SK-N-SH (cell line): Measurements from ENCODE around the gene MYEOV. TPM values are rescaled to one million over a fixed set of nuclear protein-coding genes. Genes with fewer than 3 reads are reported as not detected.

ENCODE experiments used
- CTCF ChIA-PET: fragments of 300-600, 350-600 bp; formaldehyde crosslinking; extraction: SDS; loops from one replicate; lab custom pipeline; 2021; lab: Yijun Ruan, JAX
- POLR2A ChIA-PET: fragments of 350-600 bp; sonication (Branson Sonifier 250); formaldehyde crosslinking; extraction: SDS; loops from one replicate; lab custom pipeline; 2020; ENCODE audit warnings: antibody characterized with exemption, inconsistent platforms; lab: Yijun Ruan, JAX
- DNase-seq: peaks from one replicate; pipeline ENCODE4 v3.0.0; 2012
- H2AFZ ChIP-seq: fragments of 200-600 bp; sonication (generic); 2 replicates; pipeline ENCODE4 v1.8.1; 2016; ENCODE audit warnings: antibody characterized with exemption, mild to moderate bottlenecking, low read depth
- H3F3A ChIP-seq: fragments of 200-600 bp; sonication (generic); replicated peaks from 2 replicates; pipeline ENCODE3; 2016; ENCODE audit warnings: antibody characterized with exemption, mild to moderate bottlenecking; ENCODE audit not compliant: insufficient read depth
- H3K27ac ChIP-seq, 2 experiments: fragments of 200-500 bp in 1 of 2; fragments of 200-600 bp in 1 of 2; sonication (Bioruptor generic) in 1 of 2; sonication (generic), shearing (Covaris generic) in 1 of 2; 2 replicates each; pipeline versions ENCODE4 v1.5.1 to v1.6.1; 2014 to 2016; ENCODE audit warnings: low read depth in 2 of 2, inconsistent platforms in 1 of 2, low read length in 1 of 2, mild to moderate bottlenecking in 1 of 2, mixed read lengths in 1 of 2
- H3K27me3 ChIP-seq: fragments of 200-600 bp; sonication (generic), shearing (Covaris generic); 2 replicates; pipeline ENCODE4 v1.6.1; 2016; ENCODE audit warnings: mixed run types; ENCODE audit not compliant: insufficient read depth
- H3K36me3 ChIP-seq, 2 experiments: fragments of 200-500 bp in 1 of 2; fragments of 200-600 bp in 1 of 2; sonication (Bioruptor generic) in 1 of 2; sonication (generic) in 1 of 2; replicated peaks in 1 of 2; 2 replicates each; pipeline versions ENCODE3 to v1.5.1; 2014 to 2016; ENCODE audit warnings: low read length in 1 of 2, mild to moderate bottlenecking in 1 of 2; ENCODE audit not compliant: insufficient read depth in 2 of 2, control insufficient read depth in 1 of 2
- H3K4me1 ChIP-seq, 2 experiments: fragments of 200-500 bp in 1 of 2; fragments of 200-600 bp in 1 of 2; sonication (Bioruptor generic) in 1 of 2; sonication (generic), shearing (Covaris generic) in 1 of 2; 2 replicates each; pipeline versions ENCODE4 v1.5.1 to v1.6.1; 2014 to 2016; ENCODE audit warnings: low read depth in 1 of 2, low read length in 1 of 2, mixed run types in 1 of 2; ENCODE audit not compliant: insufficient read depth in 2 of 2, control insufficient read depth in 1 of 2
- H3K4me2 ChIP-seq: fragments of 200-600 bp; sonication (generic), shearing (Covaris generic); 2 replicates; pipeline ENCODE4 v1.6.1; 2017; ENCODE audit warnings: mixed run types
- H3K4me3 ChIP-seq, 2 experiments: fragments of 200-500 bp in 1 of 2; fragments of 200-600 bp in 1 of 2; sonication (Bioruptor generic) in 1 of 2; sonication (generic), shearing (Covaris generic) in 1 of 2; 2 replicates each; pipeline versions ENCODE4 v1.5.1 to v1.8.1; 2014 to 2016; ENCODE audit warnings: low read depth in 2 of 2, inconsistent platforms in 1 of 2, low read length in 1 of 2, mild to moderate bottlenecking in 1 of 2, mixed read lengths in 1 of 2, moderate library complexity in 1 of 2
- H3K79me2 ChIP-seq: fragments of 200-600 bp; sonication (generic); 2 replicates; pipeline ENCODE4 v1.8.1; 2017; ENCODE audit warnings: mild to moderate bottlenecking; ENCODE audit not compliant: insufficient read depth
- H3K9ac ChIP-seq: fragments of 200-600 bp; sonication (generic); 2 replicates; pipeline ENCODE4 v1.6.1; 2017; ENCODE audit warnings: mixed run types
- H3K9me2 ChIP-seq: fragments of 200-600 bp; sonication (generic); 2 replicates; pipeline ENCODE4 v1.6.1; 2017; ENCODE audit warnings: mixed run types
- H3K9me3 ChIP-seq: fragments of 200-600 bp; sonication (generic); 2 replicates; pipeline ENCODE4 v1.6.1; 2017; ENCODE audit warnings: mixed run types, mild to moderate bottlenecking, moderate library complexity
- H4K20me1 ChIP-seq: fragments of 200-600 bp; sonication (generic); 2 replicates; pipeline ENCODE4 v1.6.1; 2017; ENCODE audit warnings: mild to moderate bottlenecking, mixed run types; ENCODE audit not compliant: insufficient read depth
- ELF1 ChIP-seq: IDR thresholded peaks from 2 replicates; pipeline ENCODE4 v1.4.0; 2012
- EP300 ChIP-seq, 2 experiments: IDR thresholded peaks; 2 replicates each; pipeline versions ENCODE4 v1.4.0 to v1.6.1; 2012; ENCODE audit warnings: borderline replicate concordance in 1 of 2, low read depth in 1 of 2, low read length in 1 of 2
- GABPA ChIP-seq: IDR thresholded peaks from 2 replicates; pipeline ENCODE4 v1.4.0; 2012; ENCODE audit warnings: low read depth, mild to moderate bottlenecking
- JUND ChIP-seq: IDR thresholded peaks from 2 replicates; pipeline ENCODE4 v1.4.0; 2012
- MEF2A ChIP-seq: IDR thresholded peaks from 2 replicates; pipeline ENCODE4 v1.4.0; 2012; ENCODE audit warnings: low read depth, borderline replicate concordance
- MXI1 ChIP-seq: IDR thresholded peaks from 2 replicates; pipeline ENCODE4 v1.6.1; 2012; ENCODE audit warnings: mild to moderate bottlenecking, low read depth, low read length, improper control_type of control experiment
- NFIC ChIP-seq: IDR thresholded peaks from 2 replicates; pipeline ENCODE4 v1.4.0; 2012; ENCODE audit warnings: borderline replicate concordance
- NRF1 ChIP-seq: IDR thresholded peaks from 2 replicates; pipeline ENCODE4 v1.6.1; 2012; ENCODE audit warnings: low read depth, mild to moderate bottlenecking, low read length
- POLR2AphosphoS5 ChIP-seq: IDR thresholded peaks from 2 replicates; pipeline ENCODE4 v1.6.1; 2012; ENCODE audit warnings: low read depth, low read length
- RCOR1 ChIP-seq: fragments of 150-350 bp; IDR thresholded peaks from 2 replicates; pipeline ENCODE4 v1.6.1; 2017; ENCODE audit warnings: antibody characterized with exemption, low read length
- RFX5 ChIP-seq: IDR thresholded peaks from 2 replicates; pipeline ENCODE4 v1.6.1; 2012; ENCODE audit warnings: mild to moderate bottlenecking, improper control_type of control experiment, low read length
- RXRA ChIP-seq: IDR thresholded peaks from 2 replicates; pipeline ENCODE4 v1.4.0; 2012; ENCODE audit warnings: low read depth, mild to moderate bottlenecking, borderline replicate concordance
- SMC3 ChIP-seq: IDR thresholded peaks from 2 replicates; pipeline ENCODE4 v1.6.1; 2012; ENCODE audit warnings: low read depth, low read length, improper control_type of control experiment
- TAF1 ChIP-seq: IDR thresholded peaks from 2 replicates; pipeline ENCODE4 v1.6.1; 2012; ENCODE audit warnings: low read depth, mild to moderate bottlenecking, low read length, moderate library complexity, borderline replicate concordance
- TCF12 ChIP-seq: IDR thresholded peaks from 2 replicates; pipeline ENCODE4 v1.4.0; 2012
- TEAD4 ChIP-seq: IDR thresholded peaks from 2 replicates; pipeline ENCODE4 v1.4.0; 2012; ENCODE audit warnings: mild to moderate bottlenecking, borderline replicate concordance; ENCODE audit not compliant: insufficient read depth
- YY1 ChIP-seq: IDR thresholded peaks from 2 replicates; pipeline ENCODE4 v1.4.0; 2012; ENCODE audit warnings: low read depth, mild to moderate bottlenecking
- ZBTB33 ChIP-seq: IDR thresholded peaks from 2 replicates; pipeline ENCODE4 v1.4.0; 2012; ENCODE audit warnings: low read depth, borderline replicate concordance
- WGBS: methylation state at CpG from one replicate; pipeline ENCODE4 v1.1.6; 2017; ENCODE audit warnings: low lambda C conversion rate; 5-methylcytosine and 5-hydroxymethylcytosine counted together
- polyA plus RNA-seq, 3 experiments: library from polyadenylated mRNA; depleted of rRNA; stranded (reverse); fragments of >200 nt; gene quantifications; 2 replicates each; pipeline ENCODE4 v1.2.3, GENCODE V29; 2012

The MYEOV gene
- polyA plus RNA-seq, 1 of the 3 experiments (the other 2 are of a cell fraction), result 3.0 TPM

DNA sequence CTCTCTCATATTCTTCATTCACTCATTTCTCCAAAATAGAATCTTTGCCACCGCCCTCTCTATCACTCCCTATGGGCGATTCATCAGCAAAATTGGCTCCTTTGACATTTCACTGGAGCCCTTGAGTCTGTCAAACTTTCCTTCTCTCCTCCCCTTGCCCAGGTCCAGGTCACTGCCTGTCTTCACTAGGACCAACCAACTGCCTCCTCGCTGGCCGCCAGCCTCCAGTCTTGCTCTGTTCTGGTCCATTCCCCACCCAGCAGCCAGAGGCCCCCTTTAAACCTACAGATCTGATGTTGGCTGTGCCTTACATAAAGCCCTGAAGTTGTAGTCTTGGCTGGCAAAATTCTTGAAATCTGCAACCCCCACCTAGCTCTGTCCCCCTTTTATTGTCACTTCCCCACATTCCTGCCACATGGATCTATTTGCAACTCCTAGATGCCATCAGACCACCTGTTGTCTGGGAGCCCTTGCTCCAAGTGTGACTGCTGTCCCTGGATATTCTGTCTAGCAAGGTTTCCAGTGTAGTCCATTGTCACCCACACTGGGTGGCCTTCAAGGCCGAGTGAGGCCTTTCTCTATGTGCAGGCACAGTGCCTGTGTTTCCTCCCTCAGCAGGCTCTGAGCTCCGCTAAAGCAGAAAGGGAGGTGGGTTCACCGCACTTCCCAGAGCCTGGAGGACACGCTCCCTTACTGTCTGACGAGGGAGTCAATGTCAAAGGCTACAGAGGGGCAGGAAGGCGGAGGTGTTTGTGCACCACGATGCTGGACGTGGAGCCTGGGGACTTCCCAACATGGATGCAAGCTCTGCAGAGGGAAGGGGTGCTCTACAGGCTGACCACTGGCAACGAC, 25.5 kb downstream of the MYEOV start:
- H3K79me2 ChIP-seq, result peaks cover 32% of the 10 kb centered on the region; the same call in 1 of the 2 replicates
- H3K36me3 ChIP-seq, result no peaks in the 10 kb centered on the region
- H4K20me1 ChIP-seq, result no peaks in the 10 kb centered on the region
- peak overlapping the region in 1 of 2 experiments; percentile 99; a peak in 2 of 4 replicates for H3K27ac ChIP-seq
- 93% methylated on average over 11 of the region's 13 CpGs for WGBS
- no peak overlapping the region for H3K4me2 ChIP-seq
- ChIA-PET POLR2A (no interaction called here), CTCF (no interaction called here)
- H3F3A ChIP-seq, result peaks cover 38% of the 10 kb centered on the region
- no peak overlapping the region for H3K9ac ChIP-seq
- no peaks in the 10 kb centered on the region for H3K9me2 ChIP-seq
- TF ChIP-seq JUND (no peak), SMC3 (no peak), TEAD4 (no peak), POLR2AphosphoS5 (no peak), MEF2A (no peak)
- H3K9me3 ChIP-seq, result no peaks in the 10 kb centered on the region
- no peaks in the 10 kb centered on the region for H3K27me3 ChIP-seq
- no peak overlapping the region for H2AFZ ChIP-seq
- no peak overlapping the region for H3K4me3 ChIP-seq
- peaks cover 0 to 55% of the 10 kb centered on the region in 2 experiments; a peak in 2 of 4 replicates for H3K4me1 ChIP-seq
- no peak for DNase-seq

- H3K4me3 ChIP-seq, result no peak overlapping the region
- peaks cover 38% of the 10 kb centered on the region for H3F3A ChIP-seq
- no peak overlapping the region for H2AFZ ChIP-seq
- peak overlapping the region; percentile 84 for H3K9ac ChIP-seq
- peaks cover 0 to 55% of the 10 kb centered on the region in 2 experiments; a peak in 2 of 4 replicates for H3K4me1 ChIP-seq
- WGBS, result 61% methylated on average over 7 of the region's 7 CpGs
- H3K4me2 ChIP-seq, result peak overlapping the region; percentile 61; the same call in 1 of the 2 replicates
- H3K9me3 ChIP-seq, result no peaks in the 10 kb centered on the region
- H3K27ac ChIP-seq, result peak overlapping the region in 1 of 2 experiments; percentile 99; a peak in 2 of 4 replicates
- no peaks in the 10 kb centered on the region for H3K27me3 ChIP-seq
- ChIA-PET CTCF (no interaction called here), POLR2A (no interaction called here)
- no peak for DNase-seq
- no peaks in the 10 kb centered on the region for H3K9me2 ChIP-seq
- no peaks in the 10 kb centered on the region for H3K36me3 ChIP-seq
- H3K79me2 ChIP-seq, result peaks cover 41% of the 10 kb centered on the region; the same call in 1 of the 2 replicates
- TF ChIP-seq SMC3, result no peak
- TF ChIP-seq TCF12, result peak; percentile 7; the same call in 1 of the 2 replicates
- H4K20me1 ChIP-seq, result no peaks in the 10 kb centered on the region
These were observed 26.4 kb downstream of the MYEOV start for GRCh38 chr11:69320326-69320725.

DNA sequence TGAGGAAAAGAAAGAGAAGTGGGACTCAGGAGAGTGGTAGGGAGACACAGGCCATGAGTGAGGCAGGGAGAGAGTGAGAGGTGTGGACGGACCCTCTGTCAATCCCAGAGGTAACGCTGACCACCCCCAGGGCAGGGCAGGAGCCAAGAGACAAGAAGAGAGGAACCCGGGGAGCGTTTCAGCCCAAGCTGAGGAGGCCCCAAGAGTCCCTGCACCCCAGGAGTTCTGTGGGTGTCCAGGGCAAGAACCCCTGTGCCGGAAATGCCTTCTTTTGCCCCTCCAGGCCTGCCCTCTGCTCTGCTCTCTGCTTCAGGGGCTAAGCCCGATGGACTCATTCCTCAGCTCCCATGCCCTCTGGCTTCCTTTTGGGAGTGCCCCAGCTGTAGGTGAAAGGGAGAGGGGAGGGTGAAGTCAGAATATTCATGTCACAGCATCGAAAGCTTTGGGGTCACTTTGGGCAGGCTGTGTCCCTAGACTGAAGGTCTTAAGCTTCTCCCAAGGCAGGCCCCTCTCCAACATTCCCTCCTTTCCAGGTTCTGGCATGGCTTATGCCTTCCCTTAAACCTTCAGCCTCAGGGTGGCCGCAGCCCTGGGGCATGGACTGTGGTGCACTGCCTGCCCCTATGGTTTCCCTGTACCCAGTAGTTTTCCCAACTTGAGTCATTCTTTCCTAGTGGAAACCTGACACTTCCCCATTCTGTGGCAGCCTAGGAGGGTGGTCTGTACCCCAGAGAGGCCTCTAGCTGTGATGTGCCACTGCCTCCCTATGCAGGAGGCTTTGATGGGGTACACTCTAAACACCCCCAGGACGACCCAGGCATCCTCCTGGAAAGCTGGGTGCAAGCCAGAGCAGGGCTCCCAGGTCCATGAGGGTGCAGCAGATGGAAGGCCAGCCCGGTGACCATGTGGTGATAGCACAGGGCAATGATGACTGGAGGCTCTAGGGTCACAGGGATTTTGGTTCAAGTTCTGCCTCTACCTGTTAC, 27.1 kb downstream of the MYEOV start:
- WGBS, result 78% methylated on average over 8 of the region's 10 CpGs
- Histone ChIP-seq H3K4me1 (peaks cover 0 to 55% of the 10 kb centered on the region in 2 experiments; a peak in 2 of 4 replicates), H4K20me1 (no peaks in the 10 kb centered on the region), H3K79me2 (peaks cover 48% of the 10 kb centered on the region; the same call in 1 of the 2 replicates), H3K9me3 (no peaks in the 10 kb centered on the region), H3K9ac (peak overlapping the region; percentile 84), H3K27me3 (no peaks in the 10 kb centered on the region), H2AFZ (no peak overlapping the region), H3K4me3 (no peak overlapping the region), H3K9me2 (no peaks in the 10 kb centered on the region), H3K27ac (peak overlapping the region in 1 of 2 experiments; percentile 99; a peak in 2 of 4 replicates), H3F3A (peaks cover 38% of the 10 kb centered on the region), H3K4me2 (peak overlapping the region; percentile 61), H3K36me3 (no peaks in the 10 kb centered on the region)
- CTCF ChIA-PET, result no interaction called here
- DNase-seq, result no peak
- POLR2A ChIA-PET, result no interaction called here
- TF ChIP-seq MXI1 (no peak), SMC3 (no peak), TCF12 (no peak), EP300 (IDR thresholded peaks at IDR 0.05; ENCODE audit: borderline replicate concordance in 1 of 2, low read depth in 1 of 2, low read length in 1 of 2) (no peak), GABPA (no peak), RXRA (no peak), ZBTB33 (no peak), RCOR1 (no peak), TAF1 (no peak), YY1 (no peak), NRF1 (no peak), NFIC (no peak), MEF2A (no peak), ELF1 (no peak), RFX5 (no peak)
